ENCODE measurements around the gene MAP3K6.

MAP3K6 gene

GRCh38 chr1:27316860-27317259, 49.9 kb downstream of the MAP3K6 start:
- H3K4me3 ChIP-seq (ENCODE audit: low read depth, low read length), result no peak overlapping the region
- WGBS (ENCODE audit: extremely low coverage, insufficient coverage, insufficient read length), result no CpG with 5 or more reads among the region's 5 CpGs
- no peaks in the 10 kb centered on the region for H3K79me1 ChIP-seq (ENCODE audit: low read length)
- H2BK5ac ChIP-seq (ENCODE audit: low read depth, low read length, poor library complexity), result no peak overlapping the region
- DNase-seq, result no peak
- no peaks in the 10 kb centered on the region for H3K79me2 ChIP-seq (ENCODE audit: control insufficient read depth, insufficient read depth, low read length, poor library complexity)
- H3K14ac ChIP-seq (ENCODE audit: low read length), result no peak overlapping the region
- no peaks in the 10 kb centered on the region for H3K4me1 ChIP-seq (ENCODE audit: control insufficient read depth in 1 of 2, insufficient read depth in 2 of 2, low read length in 2 of 2)
- H3K4ac ChIP-seq (ENCODE audit: low read depth, low read length), result no peak overlapping the region
- no peak overlapping the region for H4K8ac ChIP-seq (ENCODE audit: low read depth, low read length)
- no peak overlapping the region for H3K9ac ChIP-seq (ENCODE audit: low read length)
- no peak overlapping the region for H3K18ac ChIP-seq (ENCODE audit: low read length)
- H3K27ac ChIP-seq (ENCODE audit: low read depth, low read length), result no peak overlapping the region
- no peaks in the 10 kb centered on the region for H3K36me3 ChIP-seq (ENCODE audit: control insufficient read depth in 1 of 2, insufficient read depth in 2 of 2, low read length in 2 of 2)
- no peak overlapping the region for H4K91ac ChIP-seq (ENCODE audit: low read depth, low read length)
- no peak overlapping the region for H2AK5ac ChIP-seq (ENCODE audit: low read length)
- H2BK12ac ChIP-seq (ENCODE audit: low read length), result no peak overlapping the region
- H2BK120ac ChIP-seq (ENCODE audit: insufficient read depth, low read length, poor library complexity), result no peak overlapping the region
- H3K9me3 ChIP-seq (ENCODE audit: insufficient read depth, low read depth, low read length), result no peaks in the 10 kb centered on the region
- H3K23ac ChIP-seq (ENCODE audit: low read length), result no peak overlapping the region
- H4K12ac ChIP-seq (ENCODE audit: low read depth, low read length), result no peak overlapping the region
- no peaks in the 10 kb centered on the region for H3K27me3 ChIP-seq (ENCODE audit: insufficient read depth, low read length)
- no peak overlapping the region for H2AFZ ChIP-seq (ENCODE audit: insufficient read depth, low read length, poor library complexity)
- no peak overlapping the region for H3K4me2 ChIP-seq (ENCODE audit: low read length)

- no peak for DNase-seq
- Histone ChIP-seq H3K4me3 (ENCODE audit: low read depth, low read length) (no peak overlapping the region), H3K36me3 (ENCODE audit: control insufficient read depth in 1 of 2, insufficient read depth in 2 of 2, low read length in 2 of 2) (no peaks in the 10 kb centered on the region), H3K4me2 (ENCODE audit: low read length) (no peak overlapping the region), H2AFZ (ENCODE audit: insufficient read depth, low read length, poor library complexity) (no peak overlapping the region), H3K79me1 (ENCODE audit: low read length) (no peaks in the 10 kb centered on the region), H3K4ac (ENCODE audit: low read depth, low read length) (no peak overlapping the region), H2BK5ac (ENCODE audit: low read depth, low read length, poor library complexity) (no peak overlapping the region), H3K27ac (ENCODE audit: low read depth, low read length) (no peak overlapping the region), H3K4me1 (ENCODE audit: control insufficient read depth in 1 of 2, insufficient read depth in 2 of 2, low read length in 2 of 2) (no peaks in the 10 kb centered on the region), H2BK120ac (ENCODE audit: insufficient read depth, low read length, poor library complexity) (no peak overlapping the region), H3K27me3 (ENCODE audit: insufficient read depth, low read length) (no peaks in the 10 kb centered on the region), H3K9ac (ENCODE audit: low read length) (no peak overlapping the region), H4K12ac (ENCODE audit: low read depth, low read length) (no peak overlapping the region), H3K14ac (ENCODE audit: low read length) (no peak overlapping the region), H2BK12ac (ENCODE audit: low read length) (no peak overlapping the region), H4K91ac (ENCODE audit: low read depth, low read length) (no peak overlapping the region), H3K18ac (ENCODE audit: low read length) (no peak overlapping the region), H3K79me2 (ENCODE audit: control insufficient read depth, insufficient read depth, low read length, poor library complexity) (no peaks in the 10 kb centered on the region), H2AK5ac (ENCODE audit: low read length) (no peak overlapping the region), H4K8ac (ENCODE audit: low read depth, low read length) (no peak overlapping the region), H3K23ac (ENCODE audit: low read length) (no peak overlapping the region), H3K9me3 (ENCODE audit: insufficient read depth, low read depth, low read length) (no peaks in the 10 kb centered on the region)
- WGBS (ENCODE audit: extremely low coverage, insufficient coverage, insufficient read length), result no CpG with 5 or more reads among the region's 2 CpGs
Observed at GRCh38 chr1:27314737-27315136, 52.0 kb downstream of the MAP3K6 start.

GRCh38 chr1:27314169-27314568, 52.6 kb downstream of the MAP3K6 start:
- H4K91ac ChIP-seq (ENCODE audit: low read depth, low read length), result no peak overlapping the region
- no peaks in the 10 kb centered on the region for H3K79me1 ChIP-seq (ENCODE audit: low read length)
- no CpG with 5 or more reads among the region's 3 CpGs for WGBS (ENCODE audit: extremely low coverage, insufficient coverage, insufficient read length)

GRCh38 chr1:27307874-27308598, 58.7 kb downstream of the MAP3K6 start:
- no peak for DNase-seq
- H3K18ac ChIP-seq (ENCODE audit: low read length), result no peak overlapping the region
- H2BK120ac ChIP-seq (ENCODE audit: insufficient read depth, low read length, poor library complexity), result no peak overlapping the region
- no peak overlapping the region for H3K14ac ChIP-seq (ENCODE audit: low read length)
- no peak overlapping the region for H3K27ac ChIP-seq (ENCODE audit: low read depth, low read length)
- no peak overlapping the region for H3K4ac ChIP-seq (ENCODE audit: low read depth, low read length)
- H3K79me2 ChIP-seq (ENCODE audit: control insufficient read depth, insufficient read depth, low read length, poor library complexity), result no peaks in the 10 kb centered on the region
- H3K23ac ChIP-seq (ENCODE audit: low read length), result no peak overlapping the region
- H2AFZ ChIP-seq (ENCODE audit: insufficient read depth, low read length, poor library complexity), result no peak overlapping the region
- H2BK5ac ChIP-seq (ENCODE audit: low read depth, low read length, poor library complexity), result no peak overlapping the region
- H4K12ac ChIP-seq (ENCODE audit: low read depth, low read length), result no peak overlapping the region
- H4K8ac ChIP-seq (ENCODE audit: low read depth, low read length), result no peak overlapping the region
- H3K9me3 ChIP-seq (ENCODE audit: insufficient read depth, low read depth, low read length), result peaks cover 2% of the 10 kb centered on the region
- peak overlapping the region; percentile 45 for H3K9ac ChIP-seq (ENCODE audit: low read length)
- no CpG with 5 or more reads among the region's 6 CpGs for WGBS (ENCODE audit: extremely low coverage, insufficient coverage, insufficient read length)
- H3K4me3 ChIP-seq (ENCODE audit: low read depth, low read length), result no peak overlapping the region
- H3K79me1 ChIP-seq (ENCODE audit: low read length), result no peaks in the 10 kb centered on the region
- H3K36me3 ChIP-seq (ENCODE audit: control insufficient read depth in 1 of 2, insufficient read depth in 2 of 2, low read length in 2 of 2), result no peaks in the 10 kb centered on the region
- H4K91ac ChIP-seq (ENCODE audit: low read depth, low read length), result no peak overlapping the region
- H2AK5ac ChIP-seq (ENCODE audit: low read length), result no peak overlapping the region
- no peak overlapping the region for H2BK12ac ChIP-seq (ENCODE audit: low read length)
- H3K27me3 ChIP-seq (ENCODE audit: insufficient read depth, low read length), result no peaks in the 10 kb centered on the region
- no peaks in the 10 kb centered on the region for H3K4me1 ChIP-seq (ENCODE audit: control insufficient read depth in 1 of 2, insufficient read depth in 2 of 2, low read length in 2 of 2)
- no peak overlapping the region for H3K4me2 ChIP-seq (ENCODE audit: low read length)

More at GRCh38 chr1:27314169-27314568, 52.6 kb downstream of the MAP3K6 start:
- Histone ChIP-seq H3K14ac (ENCODE audit: low read length) (no peak overlapping the region), H3K79me2 (ENCODE audit: control insufficient read depth, insufficient read depth, low read length, poor library complexity) (no peaks in the 10 kb centered on the region), H2BK5ac (ENCODE audit: low read depth, low read length, poor library complexity) (no peak overlapping the region), H2BK120ac (ENCODE audit: insufficient read depth, low read length, poor library complexity) (no peak overlapping the region), H3K4me3 (ENCODE audit: low read depth, low read length) (no peak overlapping the region), H3K23ac (ENCODE audit: low read length) (no peak overlapping the region), H3K4ac (ENCODE audit: low read depth, low read length) (no peak overlapping the region), H4K12ac (ENCODE audit: low read depth, low read length) (no peak overlapping the region), H3K9me3 (ENCODE audit: insufficient read depth, low read depth, low read length) (no peaks in the 10 kb centered on the region), H4K8ac (ENCODE audit: low read depth, low read length) (no peak overlapping the region), H3K4me2 (ENCODE audit: low read length) (no peak overlapping the region), H2BK12ac (ENCODE audit: low read length) (no peak overlapping the region), H3K4me1 (ENCODE audit: control insufficient read depth in 1 of 2, insufficient read depth in 2 of 2, low read length in 2 of 2) (no peaks in the 10 kb centered on the region), H3K9ac (ENCODE audit: low read length) (no peak overlapping the region), H3K27me3 (ENCODE audit: insufficient read depth, low read length) (no peaks in the 10 kb centered on the region), H3K18ac (ENCODE audit: low read length) (no peak overlapping the region), H3K27ac (ENCODE audit: low read depth, low read length) (no peak overlapping the region), H3K36me3 (ENCODE audit: control insufficient read depth in 1 of 2, insufficient read depth in 2 of 2, low read length in 2 of 2) (no peaks in the 10 kb centered on the region), H2AFZ (ENCODE audit: insufficient read depth, low read length, poor library complexity) (no peak overlapping the region), H2AK5ac (ENCODE audit: low read length) (no peak overlapping the region)
- DNase-seq, result no peak
